ENCODE data around the gene GRM7. TPM values are rescaled to one million over a fixed set of nuclear protein-coding genes. Genes with fewer than 3 reads are reported as not detected.

The GRM7 gene
- total RNA-seq, 4 donors from 2014 or later = 0.39 TPM; not detected in 3

DNA sequence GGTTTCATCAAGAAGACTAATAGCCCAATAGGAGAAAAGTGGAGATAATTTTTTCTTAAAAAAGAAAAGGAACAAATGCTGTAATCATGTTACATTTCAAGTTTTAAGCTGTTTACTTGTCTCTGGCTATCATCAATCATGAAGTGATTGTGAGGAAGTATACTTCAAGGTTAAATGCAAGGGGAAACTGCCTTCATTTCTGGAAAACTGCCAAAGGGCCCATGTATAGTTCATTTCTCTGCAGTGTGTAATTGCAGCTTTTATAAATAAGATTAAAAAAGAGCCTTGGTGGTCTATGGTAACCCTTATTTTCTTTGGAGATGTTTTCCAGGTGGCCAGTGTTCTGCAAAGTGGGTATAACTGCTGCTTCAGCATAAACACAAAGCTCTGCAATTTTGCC is 101.9 kb downstream of the GRM7 start:
- intact Hi-C loops (cut with DNase I) = no loop called here

DNA sequence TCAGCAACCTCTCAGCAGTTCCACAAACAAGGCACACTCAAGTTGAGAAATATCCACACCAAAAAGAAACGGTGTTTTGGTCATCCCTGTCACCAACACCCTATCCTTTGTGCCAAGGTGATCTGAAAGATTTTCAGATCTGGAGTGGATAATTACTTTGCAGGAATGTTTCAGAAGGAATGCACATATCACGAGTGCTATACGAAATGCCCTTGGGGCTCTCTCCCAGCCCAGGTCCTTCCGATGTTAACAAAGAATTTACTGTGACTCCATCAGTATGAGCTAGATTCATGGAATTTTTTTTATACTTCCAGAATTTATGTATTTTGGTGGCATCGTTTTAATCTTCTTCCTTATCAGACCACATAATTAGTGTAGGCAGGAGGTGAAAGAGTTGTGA is 105.0 kb downstream of the GRM7 start:
- Histone ChIP-seq H3K36me3 (no peaks in the 10 kb centered on the region), H3K4me3 (no peak overlapping the region), H3K27ac (replicated peaks in 1 of 4) (no peak overlapping the region), H3K4me1 (no peaks in the 10 kb centered on the region), H3K27me3 (no peaks in the 10 kb centered on the region), H3K9me3 (no peaks in the 10 kb centered on the region)
- 88% methylated on average over 5 of the region's 5 CpGs for WGBS
- DNase-seq (ENCODE audit: extremely low spot score) = no peak
- TF ChIP-seq POLR2AphosphoS5 (IDR thresholded peaks at IDR 0.05) = no peak
- TF ChIP-seq, protein P1, sequence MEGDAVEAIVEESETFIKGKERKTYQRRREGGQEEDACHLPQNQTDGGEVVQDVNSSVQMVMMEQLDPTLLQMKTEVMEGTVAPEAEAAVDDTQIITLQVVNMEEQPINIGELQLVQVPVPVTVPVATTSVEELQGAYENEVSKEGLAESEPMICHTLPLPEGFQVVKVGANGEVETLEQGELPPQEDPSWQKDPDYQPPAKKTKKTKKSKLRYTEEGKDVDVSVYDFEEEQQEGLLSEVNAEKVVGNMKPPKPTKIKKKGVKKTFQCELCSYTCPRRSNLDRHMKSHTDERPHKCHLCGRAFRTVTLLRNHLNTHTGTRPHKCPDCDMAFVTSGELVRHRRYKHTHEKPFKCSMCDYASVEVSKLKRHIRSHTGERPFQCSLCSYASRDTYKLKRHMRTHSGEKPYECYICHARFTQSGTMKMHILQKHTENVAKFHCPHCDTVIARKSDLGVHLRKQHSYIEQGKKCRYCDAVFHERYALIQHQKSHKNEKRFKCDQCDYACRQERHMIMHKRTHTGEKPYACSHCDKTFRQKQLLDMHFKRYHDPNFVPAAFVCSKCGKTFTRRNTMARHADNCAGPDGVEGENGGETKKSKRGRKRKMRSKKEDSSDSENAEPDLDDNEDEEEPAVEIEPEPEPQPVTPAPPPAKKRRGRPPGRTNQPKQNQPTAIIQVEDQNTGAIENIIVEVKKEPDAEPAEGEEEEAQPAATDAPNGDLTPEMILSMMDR (IDR thresholded peaks at IDR 0.05) = no peak
- no peak for TF ChIP-seq EP300 (IDR thresholded peaks at IDR 0.05)
- TF ChIP-seq POLR2A (IDR thresholded peaks at IDR 0.05; ENCODE audit: low read depth) = no peak
- intact Hi-C loops (cut with DNase I) = no loop called here

More for the DNA sequence above, 101.9 kb downstream of the GRM7 start:
- DNase-seq (ENCODE audit: extremely low spot score) = no peak
- Histone ChIP-seq H3K9me3 (no peaks in the 10 kb centered on the region), H3K27me3 (no peaks in the 10 kb centered on the region), H3K36me3 (no peaks in the 10 kb centered on the region), H3K4me1 (no peaks in the 10 kb centered on the region), H3K4me3 (no peak overlapping the region), H3K27ac (replicated peaks in 1 of 4) (no peak overlapping the region)
- TF ChIP-seq POLR2A (IDR thresholded peaks at IDR 0.05; ENCODE audit: low read depth) (no peak), POLR2AphosphoS5 (IDR thresholded peaks at IDR 0.05) (no peak), EP300 (IDR thresholded peaks at IDR 0.05) (no peak)
- TF ChIP-seq, protein P1 (IDR thresholded peaks at IDR 0.05) = no peak

DNA sequence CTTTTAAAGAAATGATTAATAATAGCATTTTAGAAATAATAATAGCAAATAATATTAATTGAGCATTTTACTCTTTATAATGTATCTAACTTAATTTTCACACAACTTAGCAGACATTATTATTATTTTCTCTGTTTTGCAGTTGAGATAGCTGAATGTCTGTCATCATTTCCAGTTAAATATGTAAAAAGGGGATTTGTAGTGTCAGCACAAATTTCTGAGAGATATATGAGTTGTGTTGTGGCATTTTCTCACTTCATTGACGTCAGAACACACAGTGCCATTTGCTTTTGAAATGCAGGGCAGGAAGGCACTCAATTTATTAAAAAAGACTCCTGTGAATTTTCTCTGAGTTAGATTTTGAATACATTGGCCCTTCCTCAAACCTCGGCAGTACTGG is 111.0 kb downstream of the GRM7 start:
- Histone ChIP-seq H3K27me3 (no peaks in the 10 kb centered on the region), H3K9me3 (no peaks in the 10 kb centered on the region), H3K4me3 (no peak overlapping the region), H3K27ac (replicated peaks in 1 of 4) (no peak overlapping the region), H3K36me3 (no peaks in the 10 kb centered on the region), H3K4me1 (no peaks in the 10 kb centered on the region)
- TF ChIP-seq EP300 (IDR thresholded peaks at IDR 0.05) (no peak), POLR2AphosphoS5 (IDR thresholded peaks at IDR 0.05) (no peak), POLR2A (IDR thresholded peaks at IDR 0.05; ENCODE audit: low read depth) (no peak)
- TF ChIP-seq, protein P1 (IDR thresholded peaks at IDR 0.05) = no peak
- no peak for DNase-seq (ENCODE audit: extremely low spot score)
- whole genome bisulfite sequencing = 69% methylated on average over 2 of the region's 2 CpGs
- intact Hi-C loops (cut with DNase I) = no loop called here

DNA sequence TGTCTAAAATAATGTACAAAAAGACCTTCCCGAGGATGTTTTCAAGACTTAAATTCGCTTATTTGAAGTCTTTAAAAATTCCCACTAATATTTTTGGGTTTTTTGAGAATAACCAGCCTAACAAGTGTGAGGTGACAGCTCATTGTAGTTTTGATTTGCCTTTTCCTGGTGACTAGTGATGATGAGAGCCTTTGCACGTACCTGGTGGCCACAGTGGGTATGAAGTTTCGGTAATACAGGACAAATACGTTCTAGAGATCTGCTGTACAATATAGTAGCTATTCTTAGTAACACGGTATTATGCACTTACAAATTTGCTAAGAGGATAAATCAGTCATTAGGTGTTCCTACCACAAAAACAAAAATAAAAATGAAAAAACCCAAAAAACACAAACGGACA is 124.9 kb downstream of the GRM7 start:
- H3K4me3 ChIP-seq = no peak overlapping the region
- 94% methylated on average over 7 of the region's 7 CpGs for WGBS
- no peak overlapping the region for H3K27ac ChIP-seq (replicated peaks in 1 of 4)

More for the DNA sequence above, 124.9 kb downstream of the GRM7 start:
- TF ChIP-seq POLR2A (IDR thresholded peaks at IDR 0.05; ENCODE audit: low read depth) = no peak
- no peak for TF ChIP-seq EP300 (IDR thresholded peaks at IDR 0.05)
- TF ChIP-seq, protein P1 (IDR thresholded peaks at IDR 0.05) = no peak
- TF ChIP-seq POLR2AphosphoS5 (IDR thresholded peaks at IDR 0.05) = no peak
- no peak for DNase-seq (ENCODE audit: extremely low spot score)
- intact Hi-C loops (cut with DNase I) = no loop called here
- H3K4me1 ChIP-seq = no peaks in the 10 kb centered on the region
- no peaks in the 10 kb centered on the region for H3K27me3 ChIP-seq
- H3K9me3 ChIP-seq = no peaks in the 10 kb centered on the region
- H3K36me3 ChIP-seq = no peaks in the 10 kb centered on the region

All from esophagus muscularis mucosa (tissue), 4 donors.